Thyroid gland (tissue), 4 donors: ENCODE measurements around the gene LRMDA. TPM values are rescaled to one million over a fixed set of nuclear protein-coding genes. Genes with fewer than 3 reads are reported as not detected.

Experiments used
- DNase-seq, 2 donors: peaks; one replicate each; pipeline ENCODE4 v3.0.0-alpha.2; 2019
- H3K27ac ChIP-seq, 3 donors: fragments of 200-600 bp; sonication (generic); 1 replicate in 2 of 3; 2 replicates in 1 of 3; pipeline ENCODE4 v1.5.1; 2016 to 2019; ENCODE audit warnings: mild to moderate bottlenecking in 1 of 3, moderate library complexity in 1 of 3
- H3K27me3 ChIP-seq: fragments of 200-600 bp; sonication (generic); one replicate; pipeline ENCODE4 v1.5.1; 2019
- H3K36me3 ChIP-seq, 2 donors: fragments of 200-600 bp; sonication (generic); one replicate each; pipeline ENCODE4 v1.5.1; 2016 to 2019
- H3K4me1 ChIP-seq, 2 donors: fragments of 200-600 bp; sonication (generic); one replicate each; pipeline ENCODE4 v1.5.1; 2017 to 2019
- H3K4me3 ChIP-seq, 3 donors: fragments of 200-600 bp; sonication (generic); replicated peaks in 1 of 3; 1 replicate in 2 of 3; 2 replicates in 1 of 3; pipeline ENCODE4 v1.5.1; 2016; ENCODE audit warnings: mild to moderate bottlenecking in 1 of 3
- H3K9me3 ChIP-seq: fragments of 200-600 bp; sonication (generic); one replicate; pipeline ENCODE4 v1.5.1; 2017
- POLR2A ChIP-seq, 2 donors: fragments of 450-650 bp; IDR thresholded peaks; one replicate each; pipeline ENCODE4 v1.6.1; 2017; ENCODE audit warnings: antibody characterized with exemption in 2 of 2, mild to moderate bottlenecking in 2 of 2, moderate library complexity in 1 of 2
- WGBS, 2 donors: methylation state at CpG; one replicate each; pipeline ENCODE4 v1.1.5; 2017; 5-methylcytosine and 5-hydroxymethylcytosine counted together
- intact Hi-C: fragments of 100-400 bp; cut with DNase I; formaldehyde crosslinking; loops from one replicate; pipeline ENCODE4 v1.15.1; 2023
- total RNA-seq, 4 donors: library from RNA; depleted of rRNA; stranded (reverse); fragments of >200 nt; gene quantifications; one replicate each; pipeline ENCODE4 v1.2.3, GENCODE V29; 2016
- TF ChIP-seq, protein P1 (sequence below), 6 experiments: fragments of 200-600 bp in 3 of 6; fragments of 450-650 bp in 3 of 6; sonication (generic) in 3 of 6; IDR thresholded peaks; one replicate each; pipeline ENCODE4 v1.5.1; 2016 to 2019; ENCODE audit warnings: antibody characterized with exemption in 6 of 6, mild to moderate bottlenecking in 2 of 6, inconsistent platforms in 1 of 6, moderate library complexity in 1 of 6

The LRMDA gene
- total RNA-seq, 4 donors from 2014 or later = 16.5 to 31.7 (median 23.2) TPM

GRCh38 chr10:75866731-75867130 is 435.3 kb downstream of the LRMDA start:
- WGBS, 2 donors = 92% methylated on average over 4 of the region's 4 CpGs
- Histone ChIP-seq H3K27me3 (no peaks in the 10 kb centered on the region), H3K4me1 (peaks cover 0 to 3% of the 10 kb centered on the region in 2 donors), H3K36me3 (no peaks in the 10 kb centered on the region), H3K9me3 (no peaks in the 10 kb centered on the region), H3K4me3 (no peak overlapping the region), H3K27ac (no peak overlapping the region)
- DNase-seq = no peak
- intact Hi-C loops = no loop called here
- TF ChIP-seq POLR2A (IDR thresholded peaks at IDR 0.05) = no peak
- TF ChIP-seq, protein P1, sequence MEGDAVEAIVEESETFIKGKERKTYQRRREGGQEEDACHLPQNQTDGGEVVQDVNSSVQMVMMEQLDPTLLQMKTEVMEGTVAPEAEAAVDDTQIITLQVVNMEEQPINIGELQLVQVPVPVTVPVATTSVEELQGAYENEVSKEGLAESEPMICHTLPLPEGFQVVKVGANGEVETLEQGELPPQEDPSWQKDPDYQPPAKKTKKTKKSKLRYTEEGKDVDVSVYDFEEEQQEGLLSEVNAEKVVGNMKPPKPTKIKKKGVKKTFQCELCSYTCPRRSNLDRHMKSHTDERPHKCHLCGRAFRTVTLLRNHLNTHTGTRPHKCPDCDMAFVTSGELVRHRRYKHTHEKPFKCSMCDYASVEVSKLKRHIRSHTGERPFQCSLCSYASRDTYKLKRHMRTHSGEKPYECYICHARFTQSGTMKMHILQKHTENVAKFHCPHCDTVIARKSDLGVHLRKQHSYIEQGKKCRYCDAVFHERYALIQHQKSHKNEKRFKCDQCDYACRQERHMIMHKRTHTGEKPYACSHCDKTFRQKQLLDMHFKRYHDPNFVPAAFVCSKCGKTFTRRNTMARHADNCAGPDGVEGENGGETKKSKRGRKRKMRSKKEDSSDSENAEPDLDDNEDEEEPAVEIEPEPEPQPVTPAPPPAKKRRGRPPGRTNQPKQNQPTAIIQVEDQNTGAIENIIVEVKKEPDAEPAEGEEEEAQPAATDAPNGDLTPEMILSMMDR (IDR thresholded peaks at IDR 0.05) = no peak

GRCh38 chr10:75868574-75868973 is 437.1 kb downstream of the LRMDA start:
- TF ChIP-seq, protein P1 (IDR thresholded peaks at IDR 0.05) = no peak
- no peak for TF ChIP-seq POLR2A (IDR thresholded peaks at IDR 0.05)
- WGBS, 2 donors = 54 to 57% methylated on average over 5 of the region's 5 CpGs
- no peaks in the 10 kb centered on the region for H3K27me3 ChIP-seq
- H3K27ac ChIP-seq = no peak overlapping the region
- H3K4me3 ChIP-seq = no peak overlapping the region
- intact Hi-C loops = no loop called here
- H3K36me3 ChIP-seq = no peaks in the 10 kb centered on the region
- H3K4me1 ChIP-seq = peaks cover 0 to 3% of the 10 kb centered on the region in 2 donors
- no peaks in the 10 kb centered on the region for H3K9me3 ChIP-seq
- peak; percentile 63 to 65 for DNase-seq

DNA sequence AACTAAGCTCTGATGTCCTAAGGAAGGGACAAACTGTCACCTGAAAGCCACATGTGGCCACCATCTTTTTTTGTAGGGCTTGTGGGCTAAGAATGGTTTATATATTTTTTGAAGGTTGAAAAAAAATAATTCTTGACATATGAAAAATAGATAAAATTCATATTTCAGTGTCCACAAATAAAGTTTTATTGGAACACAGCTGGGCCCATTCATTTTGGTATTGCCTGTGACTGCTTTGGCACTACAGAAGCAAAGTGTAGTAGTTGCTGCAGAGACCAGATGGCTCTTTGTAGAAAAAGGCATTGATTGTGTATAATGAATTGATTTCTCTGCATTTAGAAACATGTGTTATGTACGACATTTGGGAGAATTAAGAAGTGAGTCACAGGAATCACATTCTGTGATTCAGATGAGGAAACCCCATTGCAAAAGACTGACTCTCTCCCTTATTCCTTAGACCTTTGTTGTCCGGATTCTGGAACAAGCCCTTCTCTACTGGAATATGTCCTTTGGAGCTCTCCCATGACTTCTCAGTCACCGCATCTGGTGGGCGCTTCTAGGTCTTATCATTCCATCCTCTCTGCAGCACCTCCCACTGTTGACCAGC is 438.7 kb downstream of the LRMDA start:
- WGBS, 2 donors = 94 to 98% methylated on average over 4 of the region's 4 CpGs
- Histone ChIP-seq H3K4me3 (no peak overlapping the region), H3K27ac (no peak overlapping the region), H3K27me3 (no peaks in the 10 kb centered on the region), H3K36me3 (no peaks in the 10 kb centered on the region), H3K9me3 (no peaks in the 10 kb centered on the region), H3K4me1 (peaks cover 0 to 3% of the 10 kb centered on the region in 2 donors)
- TF ChIP-seq POLR2A (IDR thresholded peaks at IDR 0.05) = no peak
- TF ChIP-seq, protein P1 (IDR thresholded peaks at IDR 0.05) = no peak
- no peak for DNase-seq
- intact Hi-C loops = no loop called here

DNA sequence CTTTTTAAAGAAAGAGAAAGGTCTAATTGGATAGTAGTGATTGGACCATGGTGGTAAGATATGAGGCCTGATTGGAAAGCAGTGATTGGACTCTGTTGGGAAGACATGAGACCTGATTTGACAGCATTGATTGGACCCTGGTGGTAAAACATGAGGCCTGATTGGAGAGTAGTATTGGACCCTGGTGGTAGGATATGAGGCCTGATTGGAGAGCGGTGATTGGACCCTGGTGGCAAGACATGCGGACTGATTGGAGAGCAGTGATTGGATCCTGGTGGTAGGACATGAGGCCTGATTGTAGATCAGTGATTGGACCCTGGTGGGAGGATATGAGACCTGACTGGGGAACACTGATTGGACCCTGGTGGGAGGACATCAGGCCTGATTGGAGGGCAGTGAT is 444.3 kb downstream of the LRMDA start:
- intact Hi-C loops = no loop called here
- DNase-seq = no peak
- Histone ChIP-seq H3K36me3 (no peaks in the 10 kb centered on the region), H3K27ac (no peak overlapping the region), H3K4me1 (no peaks in the 10 kb centered on the region), H3K27me3 (no peaks in the 10 kb centered on the region), H3K9me3 (no peaks in the 10 kb centered on the region), H3K4me3 (no peak overlapping the region)
- 93% methylated on average over 2 of the region's 2 CpGs for WGBS, 2 donors
- TF ChIP-seq, protein P1 (IDR thresholded peaks at IDR 0.05) = no peak
- no peak for TF ChIP-seq POLR2A (IDR thresholded peaks at IDR 0.05)

- H3K4me3 ChIP-seq = no peak overlapping the region
- H3K4me1 ChIP-seq = no peaks in the 10 kb centered on the region
- WGBS, 2 donors = 61 to 71% methylated on average over 3 of the region's 3 CpGs
- DNase-seq = no peak
- no peaks in the 10 kb centered on the region for H3K36me3 ChIP-seq
- no peaks in the 10 kb centered on the region for H3K9me3 ChIP-seq
- no peaks in the 10 kb centered on the region for H3K27me3 ChIP-seq
- no peak for TF ChIP-seq POLR2A (IDR thresholded peaks at IDR 0.05)
- TF ChIP-seq, protein P1 (IDR thresholded peaks at IDR 0.05) = no peak
- intact Hi-C loops = no loop called here
- H3K27ac ChIP-seq = no peak overlapping the region
Measured at GRCh38 chr10:75876710-75877109, 445.3 kb downstream of the LRMDA start.
